Mucosa of rectum (tissue), 2 donors: ENCODE data around the gene RAB27A.
"Not testable (repeated sequence)": the region's sequence is repeated elsewhere in the genome, so short reads cannot be mapped to it uniquely, and the experiment has no call there.

Experiments used
- H3K27ac ChIP-seq, 2 donors: one replicate each; pipeline ENCODE4 v1.7.0; 2013; ENCODE audit warnings: inconsistent platforms in 2 of 2, low read depth in 2 of 2, low read length in 2 of 2
- H3K27me3 ChIP-seq, 2 donors: one replicate each; pipeline ENCODE4 v1.7.0; 2013; ENCODE audit warnings: low read length in 2 of 2; ENCODE audit not compliant: control insufficient read depth in 2 of 2, insufficient read depth in 2 of 2
- H3K36me3 ChIP-seq, 2 donors: one replicate each; pipeline ENCODE4 v1.7.0; 2013; ENCODE audit warnings: low read length in 2 of 2; ENCODE audit not compliant: control insufficient read depth in 2 of 2, insufficient read depth in 2 of 2
- H3K4me1 ChIP-seq, 2 donors: one replicate each; pipeline ENCODE4 v1.7.0; 2013; ENCODE audit warnings: low read length in 2 of 2, mild to moderate bottlenecking in 1 of 2; ENCODE audit not compliant: control insufficient read depth in 2 of 2, insufficient read depth in 2 of 2
- H3K4me3 ChIP-seq, 2 donors: one replicate each; pipeline ENCODE4 v1.7.0; 2013; ENCODE audit warnings: low read length in 2 of 2
- H3K9ac ChIP-seq, 2 donors: one replicate each; pipeline ENCODE4 v1.7.0; 2013; ENCODE audit warnings: low read length in 2 of 2, low read depth in 1 of 2, mild to moderate bottlenecking in 1 of 2
- H3K9me3 ChIP-seq, 2 donors: one replicate each; pipeline ENCODE4 v1.7.0; 2013; ENCODE audit warnings: low read length in 2 of 2; ENCODE audit not compliant: control insufficient read depth in 2 of 2
- donor health status: healthy.
- donor health status: Normal muscosa, but diverticular disease.

RAB27A gene

GRCh38 chr15:55254916-55255679 lies 34.5 kb downstream of the RAB27A start:
- peak overlapping the region in 1 of 2 donors; percentile 35 for H3K27ac ChIP-seq
- H3K4me3 ChIP-seq: peak overlapping the region in 1 of 2 donors; percentile 58
- H3K27me3 ChIP-seq: no peaks in the 10 kb centered on the region
- H3K9ac ChIP-seq: no peak overlapping the region
- H3K36me3 ChIP-seq: no peaks in the 10 kb centered on the region
- H3K9me3 ChIP-seq: no peaks in the 10 kb centered on the region
- peaks cover 8 to 12% of the 10 kb centered on the region in 2 donors for H3K4me1 ChIP-seq

- H3K27ac ChIP-seq: no peak overlapping the region
- H3K4me1 ChIP-seq: peaks cover 8 to 24% of the 10 kb centered on the region in 2 donors
- no peaks in the 10 kb centered on the region for H3K36me3 ChIP-seq
These were observed 36.0 kb downstream of the RAB27A start for GRCh38 chr15:55253580-55253979.

GRCh38 chr15:55252201-55252600 lies 37.4 kb downstream of the RAB27A start:
- H3K9me3 ChIP-seq, H3K27me3 ChIP-seq: not testable (repeated sequence)
- peaks cover 5 to 28% of the 10 kb centered on the region in 2 donors for H3K4me1 ChIP-seq

More at GRCh38 chr15:55253580-55253979, 36.0 kb downstream of the RAB27A start:
- Histone ChIP-seq H3K27me3 (no peaks in the 10 kb centered on the region), H3K9me3 (no peaks in the 10 kb centered on the region), H3K4me3 (no peak overlapping the region), H3K9ac (no peak overlapping the region)

GRCh38 chr15:55250941-55251340 lies 38.7 kb downstream of the RAB27A start:
- no peaks in the 10 kb centered on the region for H3K9me3 ChIP-seq
- no peaks in the 10 kb centered on the region for H3K36me3 ChIP-seq
- no peak overlapping the region for H3K4me3 ChIP-seq
- H3K9ac ChIP-seq: peak overlapping the region in 1 of 2 donors; percentile 31
- H3K27me3 ChIP-seq: no peaks in the 10 kb centered on the region
- peak overlapping the region in 1 of 2 donors; percentile 50 for H3K27ac ChIP-seq
- peaks cover 5 to 34% of the 10 kb centered on the region in 2 donors for H3K4me1 ChIP-seq

More at GRCh38 chr15:55252201-55252600, 37.4 kb downstream of the RAB27A start:
- not testable (repeated sequence) for H3K27ac ChIP-seq, H3K4me3 ChIP-seq, H3K36me3 ChIP-seq, H3K9ac ChIP-seq

- H3K27ac ChIP-seq: peak overlapping the region in 1 of 2 donors; percentile 50
- peaks cover 5 to 34% of the 10 kb centered on the region in 2 donors for H3K4me1 ChIP-seq
- no peaks in the 10 kb centered on the region for H3K9me3 ChIP-seq
- H3K27me3 ChIP-seq: no peaks in the 10 kb centered on the region
- no peaks in the 10 kb centered on the region for H3K36me3 ChIP-seq
- H3K4me3 ChIP-seq: no peak overlapping the region
- peak overlapping the region in 1 of 2 donors; percentile 31 for H3K9ac ChIP-seq
These were observed 39.2 kb downstream of the RAB27A start for GRCh38 chr15:55250392-55250791.

GRCh38 chr15:55249885-55250284 lies 39.7 kb downstream of the RAB27A start:
- peak overlapping the region in 1 of 2 donors; percentile 50 for H3K27ac ChIP-seq

GRCh38 chr15:55248895-55249294 lies 40.7 kb downstream of the RAB27A start:
- no peaks in the 10 kb centered on the region for H3K36me3 ChIP-seq
- H3K27me3 ChIP-seq: no peaks in the 10 kb centered on the region
- no peak overlapping the region for H3K9ac ChIP-seq
- no peaks in the 10 kb centered on the region for H3K9me3 ChIP-seq
- peak overlapping the region in 1 of 2 donors; percentile 50 for H3K27ac ChIP-seq
- H3K4me1 ChIP-seq: peaks cover 0 to 34% of the 10 kb centered on the region in 2 donors
- H3K4me3 ChIP-seq: no peak overlapping the region

More at GRCh38 chr15:55249885-55250284, 39.7 kb downstream of the RAB27A start:
- H3K9me3 ChIP-seq, H3K36me3 ChIP-seq, H3K9ac ChIP-seq, H3K27me3 ChIP-seq, H3K4me3 ChIP-seq: not testable (repeated sequence)
- H3K4me1 ChIP-seq: peaks cover under 1 to 34% of the 10 kb centered on the region in 2 donors

GRCh38 chr15:55247766-55248427 lies 41.7 kb downstream of the RAB27A start:
- Histone ChIP-seq H3K4me3 (no peak overlapping the region), H3K4me1 (peaks cover 0 to 34% of the 10 kb centered on the region in 2 donors), H3K27ac (peak overlapping the region in 1 of 2 donors; percentile 54)

GRCh38 chr15:55247311-55247710 lies 42.3 kb downstream of the RAB27A start:
- H3K27me3 ChIP-seq: no peaks in the 10 kb centered on the region
- peak overlapping the region in 1 of 2 donors; percentile 54 for H3K27ac ChIP-seq
- H3K9me3 ChIP-seq: no peaks in the 10 kb centered on the region
- H3K9ac ChIP-seq: no peak overlapping the region
- H3K4me1 ChIP-seq: peaks cover 0 to 34% of the 10 kb centered on the region in 2 donors
- no peaks in the 10 kb centered on the region for H3K36me3 ChIP-seq
- H3K4me3 ChIP-seq: no peak overlapping the region

More at GRCh38 chr15:55247766-55248427, 41.7 kb downstream of the RAB27A start:
- Histone ChIP-seq H3K9ac (no peak overlapping the region), H3K27me3 (no peaks in the 10 kb centered on the region), H3K9me3 (no peaks in the 10 kb centered on the region), H3K36me3 (no peaks in the 10 kb centered on the region)

GRCh38 chr15:55246567-55246966 lies 43.0 kb downstream of the RAB27A start:
- Histone ChIP-seq H3K27ac (peak overlapping the region; percentile 25 to 54), H3K9me3 (no peaks in the 10 kb centered on the region), H3K9ac (no peak overlapping the region), H3K36me3 (no peaks in the 10 kb centered on the region), H3K27me3 (no peaks in the 10 kb centered on the region), H3K4me3 (no peak overlapping the region), H3K4me1 (peaks cover 0 to 34% of the 10 kb centered on the region in 2 donors)
